Right lung (tissue), 5 donors: Measurements from ENCODE around the gene SPSB2. TPM values are rescaled to one million over a fixed set of nuclear protein-coding genes. Genes with fewer than 3 reads are reported as not detected.

Source experiments
- DNase-seq, 2 donors: peaks; one replicate each; pipeline ENCODE4 v3.0.0-alpha.2; 2013
- polyA plus RNA-seq, 5 donors: library from polyadenylated mRNA; unstranded; fragments of 120-200 nt; gene quantifications; one replicate each; pipeline versions ENCODE4 v1.2.1 to v1.2.3, GENCODE V29; 2013; ENCODE audit warnings: inconsistent platforms in 1 of 5, low replicate concordance in 1 of 5; ENCODE audit not compliant: insufficient read length in 5 of 5, insufficient read depth in 1 of 5

The SPSB2 gene
- polyA plus RNA-seq, 5 donors = 4.1 to 17.1 (median 5.6) TPM

GRCh38 chr12:6853626-6854025, 19.5 kb downstream of the SPSB2 start:
- no peak for DNase-seq

GRCh38 chr12:6852651-6853354, 20.3 kb downstream of the SPSB2 start:
- DNase-seq = peak in 1 of 2 donors; percentile 28

GRCh38 chr12:6851921-6852650, 21.0 kb downstream of the SPSB2 start, which contains the start of gene USP5:
TSS of gene USP5 (plus strand) at chr12:6852150. CDS start at chr12:6852180, 30 bp downstream.
- peak; percentile 99 for DNase-seq

- peak; percentile 93 to 96 for DNase-seq
Observed at GRCh38 chr12:6851153-6851920, 21.8 kb downstream of the SPSB2 start, which contains the start of gene CDCA3. TSS of gene CDCA3 (minus strand) at chr12:6851286. CDS start at chr12:6850952, 334 bp downstream.

GRCh38 chr12:6850796-6851152, 22.3 kb downstream of the SPSB2 start:
- DNase-seq = no peak

- no peak for DNase-seq
Observed at GRCh38 chr12:6849976-6850560, 23.0 kb downstream of the SPSB2 start.

- no peak for DNase-seq
Observed at GRCh38 chr12:6849427-6849826, 23.7 kb downstream of the SPSB2 start.

GRCh38 chr12:6847676-6848075, 25.4 kb downstream of the SPSB2 start:
- no peak for DNase-seq

GRCh38 chr12:6846316-6846869, 26.7 kb downstream of the SPSB2 start:
- DNase-seq = no peak

GRCh38 chr12:6845395-6845794, 27.7 kb downstream of the SPSB2 start:
- no peak for DNase-seq

GRCh38 chr12:6843118-6843902, 29.8 kb downstream of the SPSB2 start:
- DNase-seq = no peak

GRCh38 chr12:6842075-6842474, 31.0 kb downstream of the SPSB2 start:
- no peak for DNase-seq

- no peak for DNase-seq
Observed at GRCh38 chr12:6840761-6841515, 32.2 kb downstream of the SPSB2 start, which contains the start of gene GNB3. TSS of gene GNB3 (plus strand) at chr12:6840925. CDS start at chr12:6841288, 363 bp downstream.

- DNase-seq = no peak
Observed at GRCh38 chr12:6840330-6840729, 32.8 kb downstream of the SPSB2 start.

- no peak for DNase-seq
Observed at GRCh38 chr12:6839482-6840201, 33.5 kb downstream of the SPSB2 start.

- DNase-seq = no peak
Observed at GRCh38 chr12:6838854-6839253, 34.2 kb downstream of the SPSB2 start.

- no peak for DNase-seq
Observed at GRCh38 chr12:6837370-6838060, 35.6 kb downstream of the SPSB2 start.

- no peak for DNase-seq
Observed at GRCh38 chr12:6836851-6837250, 36.3 kb downstream of the SPSB2 start.

GRCh38 chr12:6834873-6835272, 38.2 kb downstream of the SPSB2 start:
- DNase-seq = no peak
